Activated naive CD4-positive, alpha-beta T cell treated with anti-CD3 and anti-CD28 coated beads, Interleukin-2, amount 50 U/mL, for 72 hours (primary cell): ENCODE results near the gene SH3BP2. TPM values are rescaled to one million over a fixed set of nuclear protein-coding genes. Genes with fewer than 3 reads are reported as not detected.

Source experiments
- ATAC-seq, 2 donors: fragments of 150-1000 bp; cut with Tn5 transposase; 2 replicates each; pipeline ENCODE4 v1.10.0; 2021; ENCODE audit warnings: mild to moderate bottlenecking in 2 of 2, moderate library complexity in 2 of 2
- DNase-seq, 2 donors: peaks; one replicate each; pipeline ENCODE4 v3.0.0; 2021 to 2022; ENCODE audit warnings: low spot score in 2 of 2
- H3K27ac Mint-ChIP-seq, 2 donors: one replicate each; pipeline ENCODE4 v1.8.0; 2022; ENCODE audit warnings: mild to moderate bottlenecking in 2 of 2, mixed read lengths in 2 of 2
- H3K36me3 Mint-ChIP-seq, 2 donors: one replicate each; pipeline ENCODE4 v1.8.0; 2022; ENCODE audit warnings: mixed read lengths in 2 of 2
- H3K9me3 Mint-ChIP-seq, 2 donors: one replicate each; pipeline ENCODE4 v1.8.0; 2022; ENCODE audit warnings: mixed read lengths in 2 of 2
- total RNA-seq, 2 donors: library from RNA; stranded (reverse); gene quantifications; one replicate each; pipeline ENCODE4 v1.2.3, GENCODE V29; 2022

The SH3BP2 gene
- total RNA-seq, 2 donors from 2014 or later, result 56.6 to 77.6 TPM

- Mint-ChIP-seq H3K9me3 (no peaks in the 10 kb centered on the region), H3K36me3 (peaks cover 0 to 14% of the 10 kb centered on the region in 2 donors), H3K27ac (no peak overlapping the region)
- ATAC-seq, result peak in 1 of 2 donors; percentile 18
- DNase-seq, result no peak
Observed at GRCh38 chr4:2863649-2864048, 70.8 kb downstream of the SH3BP2 start.

GRCh38 chr4:2865196-2865780 lies 72.4 kb downstream of the SH3BP2 start:
- peak overlapping the region in 1 of 2 donors; percentile 1 for H3K27ac Mint-ChIP-seq
- no peak for ATAC-seq

GRCh38 chr4:2866160-2866861 lies 73.4 kb downstream of the SH3BP2 start:
- H3K27ac Mint-ChIP-seq, result no peak overlapping the region
- H3K36me3 Mint-ChIP-seq, result no peaks in the 10 kb centered on the region
- no peaks in the 10 kb centered on the region for H3K9me3 Mint-ChIP-seq
- ATAC-seq (no peak), DNase-seq (no peak)

More at GRCh38 chr4:2865196-2865780, 72.4 kb downstream of the SH3BP2 start:
- H3K9me3 Mint-ChIP-seq, result no peaks in the 10 kb centered on the region
- peaks cover 0 to 8% of the 10 kb centered on the region in 2 donors for H3K36me3 Mint-ChIP-seq
- no peak for DNase-seq

- DNase-seq, result no peak
- peak overlapping the region in 1 of 2 donors; percentile 28 for H3K27ac Mint-ChIP-seq
- ATAC-seq, result peak in 1 of 2 donors; percentile 55
- no peaks in the 10 kb centered on the region for H3K36me3 Mint-ChIP-seq
- no peaks in the 10 kb centered on the region for H3K9me3 Mint-ChIP-seq
Observed at GRCh38 chr4:2866891-2867290, 74.0 kb downstream of the SH3BP2 start.

GRCh38 chr4:2867758-2868491 lies 75.0 kb downstream of the SH3BP2 start:
- no peaks in the 10 kb centered on the region for H3K36me3 Mint-ChIP-seq
- H3K9me3 Mint-ChIP-seq, result no peaks in the 10 kb centered on the region
- no peak for DNase-seq
- H3K27ac Mint-ChIP-seq, result peak overlapping the region in 1 of 2 donors; percentile 28
- no peak for ATAC-seq

GRCh38 chr4:2868877-2869487 lies 76.1 kb downstream of the SH3BP2 start:
- no peaks in the 10 kb centered on the region for H3K9me3 Mint-ChIP-seq
- H3K27ac Mint-ChIP-seq, result no peak overlapping the region
- H3K36me3 Mint-ChIP-seq, result no peaks in the 10 kb centered on the region
- DNase-seq (no peak), ATAC-seq (no peak)

- H3K27ac Mint-ChIP-seq, result no peak overlapping the region
- no peak for DNase-seq
- no peaks in the 10 kb centered on the region for H3K9me3 Mint-ChIP-seq
- H3K36me3 Mint-ChIP-seq, result no peaks in the 10 kb centered on the region
- no peak for ATAC-seq
Observed at GRCh38 chr4:2869659-2870058, 76.8 kb downstream of the SH3BP2 start.

- Mint-ChIP-seq H3K9me3 (no peaks in the 10 kb centered on the region), H3K27ac (no peak overlapping the region), H3K36me3 (no peaks in the 10 kb centered on the region)
- ATAC-seq (no peak), DNase-seq (no peak)
Observed at GRCh38 chr4:2870082-2870481, 77.2 kb downstream of the SH3BP2 start.

GRCh38 chr4:2871466-2871865 lies 78.6 kb downstream of the SH3BP2 start:
- no peaks in the 10 kb centered on the region for H3K36me3 Mint-ChIP-seq
- peak overlapping the region in 1 of 2 donors; percentile 72 for H3K27ac Mint-ChIP-seq
- no peak for DNase-seq
- no peak for ATAC-seq
- H3K9me3 Mint-ChIP-seq, result no peaks in the 10 kb centered on the region

GRCh38 chr4:2871911-2872310 lies 79.0 kb downstream of the SH3BP2 start:
- peak overlapping the region in 1 of 2 donors; percentile 72 for H3K27ac Mint-ChIP-seq
- H3K36me3 Mint-ChIP-seq, result no peaks in the 10 kb centered on the region
- H3K9me3 Mint-ChIP-seq, result no peaks in the 10 kb centered on the region
- ATAC-seq, result no peak
- DNase-seq, result no peak

GRCh38 chr4:2873329-2873728 lies 80.4 kb downstream of the SH3BP2 start:
- Mint-ChIP-seq H3K27ac (peak overlapping the region in 1 of 2 donors; percentile 60), H3K36me3 (no peaks in the 10 kb centered on the region), H3K9me3 (no peaks in the 10 kb centered on the region)
- no peak for ATAC-seq
- no peak for DNase-seq

- DNase-seq (no peak), ATAC-seq (no peak)
- no peaks in the 10 kb centered on the region for H3K9me3 Mint-ChIP-seq
- no peak overlapping the region for H3K27ac Mint-ChIP-seq
- peaks cover 1 to 3% of the 10 kb centered on the region in 2 donors for H3K36me3 Mint-ChIP-seq
Observed at GRCh38 chr4:2874861-2875260, 82.0 kb downstream of the SH3BP2 start.

- no peak for DNase-seq
- Mint-ChIP-seq H3K9me3 (no peaks in the 10 kb centered on the region), H3K27ac (peak overlapping the region in 1 of 2 donors; percentile 20), H3K36me3 (peaks cover 4 to 6% of the 10 kb centered on the region in 2 donors)
- no peak for ATAC-seq
Observed at GRCh38 chr4:2875556-2875955, 82.7 kb downstream of the SH3BP2 start.

GRCh38 chr4:2878346-2878745 lies 85.5 kb downstream of the SH3BP2 start:
- Mint-ChIP-seq H3K9me3 (no peaks in the 10 kb centered on the region), H3K36me3 (peaks cover 4 to 6% of the 10 kb centered on the region in 2 donors), H3K27ac (peak overlapping the region; percentile 37 to 38)
- ATAC-seq (peak; percentile 76 to 93), DNase-seq (no peak)

- Mint-ChIP-seq H3K9me3 (no peaks in the 10 kb centered on the region), H3K27ac (peak overlapping the region; percentile 38 to 53), H3K36me3 (peaks cover 4 to 6% of the 10 kb centered on the region in 2 donors)
- ATAC-seq (no peak), DNase-seq (no peak)
Observed at GRCh38 chr4:2879026-2879425, 86.1 kb downstream of the SH3BP2 start.

GRCh38 chr4:2881431-2881830 lies 88.5 kb downstream of the SH3BP2 start:
- ATAC-seq (no peak), DNase-seq (no peak)
- Mint-ChIP-seq H3K27ac (no peak overlapping the region), H3K9me3 (no peaks in the 10 kb centered on the region), H3K36me3 (peaks cover 16 to 22% of the 10 kb centered on the region in 2 donors)

GRCh38 chr4:2882341-2882740 lies 89.5 kb downstream of the SH3BP2 start:
- no peak overlapping the region for H3K27ac Mint-ChIP-seq
- peaks cover 18 to 27% of the 10 kb centered on the region in 2 donors for H3K36me3 Mint-ChIP-seq
- ATAC-seq (no peak), DNase-seq (no peak)
- no peaks in the 10 kb centered on the region for H3K9me3 Mint-ChIP-seq
